Measurements from ENCODE around the gene NOSTRIN. TPM values are rescaled to one million over a fixed set of nuclear protein-coding genes. Genes with fewer than 3 reads are reported as not detected.
"Not testable (repeated sequence)": the region's sequence is repeated elsewhere in the genome, so short reads cannot be mapped to it uniquely, and the experiment has no call there.

Gene NOSTRIN
- total RNA-seq, 4 donors from 2014 or later: 5.0 to 16.1 (median 6.4) TPM

GRCh38 chr2:168874368-168875054, 72.1 kb downstream of the NOSTRIN start:
- no peak overlapping the region for H3K27ac ChIP-seq
- H3K36me3 ChIP-seq: no peaks in the 10 kb centered on the region
- TF ChIP-seq POLR2A (IDR thresholded peaks at IDR 0.05) (no peak), CTCF (IDR thresholded peaks at IDR 0.05 in 4 of 5, conservative IDR thresholded peaks at IDR 0.05 in 1 of 5) (no peak)
- in situ Hi-C loops (cut with MboI; ENCODE audit: low sequenced_read_pairs in 4 of 4) (no loop called here), intact Hi-C loops (cut with DNase I; ENCODE audit: low total_unique reads) (no loop called here)
- no peak overlapping the region for H3K4me3 ChIP-seq
- no peaks in the 10 kb centered on the region for H3K9me3 ChIP-seq
- no peak for ATAC-seq
- H3K27me3 ChIP-seq: no peaks in the 10 kb centered on the region
- DNase-seq: no peak
- no peaks in the 10 kb centered on the region for H3K4me1 ChIP-seq

DNA sequence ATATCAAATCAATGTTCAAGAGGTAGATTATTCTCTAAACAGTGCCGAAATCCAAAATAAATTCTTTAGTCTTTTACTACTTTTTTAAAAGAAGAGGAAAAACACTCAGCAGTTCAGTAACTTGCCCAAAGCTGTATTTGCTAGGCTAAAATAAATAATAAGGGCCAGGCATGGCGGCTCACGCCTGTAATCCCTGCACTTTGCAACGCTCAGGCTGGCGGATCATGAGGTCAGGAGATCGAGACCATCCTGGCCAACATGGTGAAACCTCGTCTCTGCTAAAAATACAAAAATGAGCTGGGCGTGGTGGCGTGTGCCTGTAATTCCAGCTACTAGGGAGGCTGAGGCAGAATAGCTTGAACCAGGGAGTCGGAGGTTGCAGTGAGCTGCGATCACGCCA, 79.7 kb downstream of the NOSTRIN start:
- H3K4me1 ChIP-seq; intact Hi-C loops (cut with DNase I; ENCODE audit: low total_unique reads); H3K27me3 ChIP-seq; DNase-seq; in situ Hi-C loops (cut with MboI; ENCODE audit: low sequenced_read_pairs in 4 of 4); H3K36me3 ChIP-seq; H3K27ac ChIP-seq; ATAC-seq; H3K4me3 ChIP-seq; H3K9me3 ChIP-seq: not testable (repeated sequence)

DNA sequence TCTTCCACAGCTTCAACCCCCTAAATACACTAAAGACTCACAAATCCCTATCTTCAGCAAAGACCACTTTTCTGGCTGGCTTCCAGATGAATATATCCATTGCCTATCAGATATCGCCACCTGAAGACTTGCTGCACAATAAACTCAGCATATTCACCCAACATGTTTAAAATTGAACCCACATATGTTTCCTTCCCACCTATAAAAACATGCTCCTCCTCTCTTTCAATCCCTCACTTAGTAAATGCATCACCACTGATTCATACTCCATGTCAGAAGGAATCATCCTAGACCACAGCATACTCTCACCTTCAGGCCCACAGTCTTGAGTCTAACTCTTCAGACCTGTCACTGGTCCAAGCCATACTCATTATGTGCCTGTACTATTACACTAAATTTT, 82.5 kb downstream of the NOSTRIN start:
- H3K4me1 ChIP-seq: no peaks in the 10 kb centered on the region
- TF ChIP-seq POLR2A (IDR thresholded peaks at IDR 0.05) (no peak), CTCF (IDR thresholded peaks at IDR 0.05 in 4 of 5, conservative IDR thresholded peaks at IDR 0.05 in 1 of 5) (no peak)
- ATAC-seq (no peak), DNase-seq (no peak)
- H3K27ac ChIP-seq: no peak overlapping the region
- H3K9me3 ChIP-seq: no peaks in the 10 kb centered on the region
- no peaks in the 10 kb centered on the region for H3K27me3 ChIP-seq
- intact Hi-C loops (cut with DNase I; ENCODE audit: low total_unique reads) (no loop called here), in situ Hi-C loops (cut with MboI; ENCODE audit: low sequenced_read_pairs in 4 of 4) (no loop called here)
- no peak overlapping the region for H3K4me3 ChIP-seq
- no peaks in the 10 kb centered on the region for H3K36me3 ChIP-seq

- H3K27me3 ChIP-seq: no peaks in the 10 kb centered on the region
- H3K4me3 ChIP-seq: peak overlapping the region in 2 of 4 donors; percentile 59 to 73
- in situ Hi-C loops (cut with MboI; ENCODE audit: low sequenced_read_pairs in 4 of 4) (no loop called here), intact Hi-C loops (cut with DNase I; ENCODE audit: low total_unique reads) (no loop called here)
- ATAC-seq (no peak), DNase-seq (no peak)
- no peaks in the 10 kb centered on the region for H3K9me3 ChIP-seq
- peaks cover 0 to 5% of the 10 kb centered on the region in 2 donors for H3K4me1 ChIP-seq
- H3K27ac ChIP-seq: no peak overlapping the region
- no peak for TF ChIP-seq POLR2A (IDR thresholded peaks at IDR 0.05)
- no peak for TF ChIP-seq CTCF (IDR thresholded peaks at IDR 0.05 in 4 of 5, conservative IDR thresholded peaks at IDR 0.05 in 1 of 5)
- H3K36me3 ChIP-seq: no peaks in the 10 kb centered on the region
These were observed 87.2 kb downstream of the NOSTRIN start for GRCh38 chr2:168889635-168890005.

DNA sequence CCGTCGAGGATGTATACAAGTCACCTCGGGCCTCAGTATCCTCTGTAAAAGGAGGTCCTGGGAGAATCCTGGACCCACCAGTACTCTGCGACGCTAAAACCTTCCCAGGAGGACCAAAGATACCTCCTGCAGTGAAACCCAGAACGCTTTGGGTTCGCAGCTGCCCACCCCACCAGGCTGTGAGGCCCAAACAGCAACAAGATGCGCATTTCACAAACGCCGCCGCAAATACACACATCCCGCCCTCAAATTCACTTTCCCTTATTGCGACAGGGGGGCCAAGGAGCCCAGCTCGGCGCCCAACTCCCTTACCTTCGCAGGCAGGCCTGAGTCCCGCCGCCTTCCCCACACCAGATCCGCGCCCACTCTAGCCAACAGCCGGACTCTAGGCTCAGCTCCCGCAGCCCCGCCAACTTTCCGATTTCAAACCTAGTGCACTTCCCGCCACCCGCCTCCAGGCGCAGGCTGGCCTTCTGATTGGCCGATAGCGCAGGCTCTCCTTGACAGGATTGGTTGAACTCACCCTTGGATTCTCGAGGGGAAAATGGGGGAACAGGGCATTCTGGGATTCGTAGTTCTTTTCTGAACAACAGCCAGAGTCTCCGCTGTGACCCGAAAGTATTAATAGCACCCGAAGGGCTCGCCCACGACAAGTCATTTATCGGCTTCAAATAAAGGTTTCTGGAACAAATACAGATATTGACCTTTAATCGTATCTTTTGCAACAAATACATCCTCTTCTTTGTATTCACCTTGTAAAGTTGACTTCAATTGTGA, 87.8 kb downstream of the NOSTRIN start, which contains the start of gene SPC25:
Gene SPC25, minus strand, starts transcription at position 425 of the 777 bp plus-strand sequence. CDS start 911 bp downstream, outside the sequence.
- intact Hi-C loops (cut with DNase I; ENCODE audit: low total_unique reads): no loop called here
- Histone ChIP-seq H3K9me3 (no peaks in the 10 kb centered on the region), H3K27ac (no peak within 1 kb of the TSS), H3K4me1 (peaks cover 0 to 5% of the 10 kb centered on the region in 2 donors), H3K27me3 (no peaks in the 10 kb centered on the region), H3K4me3 (peak within 1 kb of the TSS; percentile 50 to 73 (median 60)), H3K36me3 (no peaks in the 10 kb centered on the region)
- TF ChIP-seq POLR2A (IDR thresholded peaks at IDR 0.05): no peak
- no peak for TF ChIP-seq CTCF (IDR thresholded peaks at IDR 0.05 in 4 of 5, conservative IDR thresholded peaks at IDR 0.05 in 1 of 5)
- DNase-seq (peak; percentile 74 to 83), ATAC-seq (peak; percentile 100)
- in situ Hi-C loops (cut with MboI; ENCODE audit: low sequenced_read_pairs in 4 of 4): no loop called here

Measured in gastrocnemius medialis (tissue), 4 donors.